WI38 (cell line): ENCODE measurements around the gene CHAF1B.
"Not testable (repeated sequence)": the region's sequence is repeated elsewhere in the genome, so short reads cannot be mapped to it uniquely, and the experiment has no call there.

ENCODE experiments used
- H3K4me3 ChIP-seq: 2 replicates; pipeline ENCODE4 v1.5.1; 2011; ENCODE audit warnings: low read depth, mild to moderate bottlenecking, control low read depth, low read length
- TF ChIP-seq, protein P1 (sequence below): IDR thresholded peaks from 2 replicates; pipeline ENCODE4 v1.5.1; 2012; ENCODE audit warnings: low read depth, mild to moderate bottlenecking, control low read depth, low read length

CHAF1B gene

DNA sequence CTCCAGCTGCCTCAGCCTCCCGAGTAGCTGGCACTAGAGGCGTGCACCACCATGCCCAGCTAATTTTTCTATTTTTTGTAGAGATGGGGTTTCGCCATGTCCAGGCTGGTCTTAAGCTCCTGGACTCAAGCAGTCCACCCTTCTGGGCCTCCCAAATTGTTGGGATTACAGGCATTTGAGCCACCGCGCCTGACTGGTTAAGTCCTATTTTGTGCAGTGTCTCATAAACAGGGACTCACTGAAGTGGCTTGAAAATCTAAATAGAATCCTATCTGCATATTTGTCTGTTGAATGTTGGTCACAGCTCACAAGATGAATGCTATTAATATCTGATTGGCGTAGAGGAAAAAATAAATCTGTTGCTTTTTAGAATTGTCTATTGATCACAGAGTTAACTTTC is 5.9 kb upstream of the CHAF1B start:
- TF ChIP-seq, protein P1, sequence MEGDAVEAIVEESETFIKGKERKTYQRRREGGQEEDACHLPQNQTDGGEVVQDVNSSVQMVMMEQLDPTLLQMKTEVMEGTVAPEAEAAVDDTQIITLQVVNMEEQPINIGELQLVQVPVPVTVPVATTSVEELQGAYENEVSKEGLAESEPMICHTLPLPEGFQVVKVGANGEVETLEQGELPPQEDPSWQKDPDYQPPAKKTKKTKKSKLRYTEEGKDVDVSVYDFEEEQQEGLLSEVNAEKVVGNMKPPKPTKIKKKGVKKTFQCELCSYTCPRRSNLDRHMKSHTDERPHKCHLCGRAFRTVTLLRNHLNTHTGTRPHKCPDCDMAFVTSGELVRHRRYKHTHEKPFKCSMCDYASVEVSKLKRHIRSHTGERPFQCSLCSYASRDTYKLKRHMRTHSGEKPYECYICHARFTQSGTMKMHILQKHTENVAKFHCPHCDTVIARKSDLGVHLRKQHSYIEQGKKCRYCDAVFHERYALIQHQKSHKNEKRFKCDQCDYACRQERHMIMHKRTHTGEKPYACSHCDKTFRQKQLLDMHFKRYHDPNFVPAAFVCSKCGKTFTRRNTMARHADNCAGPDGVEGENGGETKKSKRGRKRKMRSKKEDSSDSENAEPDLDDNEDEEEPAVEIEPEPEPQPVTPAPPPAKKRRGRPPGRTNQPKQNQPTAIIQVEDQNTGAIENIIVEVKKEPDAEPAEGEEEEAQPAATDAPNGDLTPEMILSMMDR: no peak
- no peak overlapping the region for H3K4me3 ChIP-seq

DNA sequence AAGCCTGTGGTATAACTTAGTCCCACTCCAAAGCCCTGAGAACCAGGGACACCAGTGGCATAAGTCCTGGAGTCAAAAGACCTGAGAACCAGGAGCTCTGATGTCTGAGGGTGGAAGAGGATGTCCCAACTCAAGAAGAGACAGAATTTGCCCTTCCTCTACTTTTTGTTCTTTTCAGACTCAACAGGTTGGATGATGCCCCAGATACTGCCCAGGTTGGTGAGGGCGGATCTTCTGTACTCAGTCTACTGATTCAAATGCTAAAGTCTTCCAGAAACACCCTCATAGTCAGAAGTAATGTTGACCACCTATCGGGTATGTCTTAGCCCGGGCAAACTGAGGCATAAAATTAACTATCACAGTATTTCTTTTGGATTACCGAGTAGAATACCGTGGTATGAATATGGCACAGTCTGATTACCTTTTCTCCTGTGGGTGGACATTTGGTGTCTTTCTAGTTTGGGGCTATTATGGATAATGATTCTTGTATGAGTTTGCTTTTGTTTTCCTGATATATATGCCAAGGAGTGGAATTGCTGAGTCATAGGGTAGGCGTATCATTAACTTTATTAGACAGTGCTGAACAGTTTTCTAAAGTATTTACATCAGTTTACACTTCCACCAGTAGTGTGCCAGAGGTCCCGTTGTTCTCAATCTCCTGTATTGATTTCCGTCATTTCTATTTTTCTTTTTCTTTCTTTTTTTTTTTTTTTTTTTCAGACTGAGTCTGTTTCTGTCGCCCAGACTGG is 3.2 kb upstream of the CHAF1B start:
- H3K4me3 ChIP-seq: no peak overlapping the region
- TF ChIP-seq, protein P1: no peak

DNA sequence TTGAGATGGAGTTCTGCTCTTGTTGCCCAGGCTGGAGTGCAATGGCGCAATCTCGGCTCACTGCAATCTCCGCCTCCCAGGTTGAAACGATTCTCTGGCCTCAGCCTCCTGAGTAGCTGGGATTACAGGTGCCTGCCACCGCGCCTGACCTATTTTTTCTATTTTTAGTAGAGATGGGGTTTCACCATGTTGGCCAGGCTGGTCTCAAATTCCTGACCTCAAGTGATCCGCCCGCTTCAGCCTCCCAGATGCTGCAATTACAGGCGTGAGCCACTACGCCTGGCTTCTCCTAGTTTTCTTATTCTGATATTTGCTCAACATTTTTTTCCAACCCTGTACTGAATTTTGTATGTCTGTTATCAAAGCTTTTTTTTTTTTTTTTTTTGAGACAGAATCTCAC is 2.5 kb upstream of the CHAF1B start:
- H3K4me3 ChIP-seq: not testable (repeated sequence)

DNA sequence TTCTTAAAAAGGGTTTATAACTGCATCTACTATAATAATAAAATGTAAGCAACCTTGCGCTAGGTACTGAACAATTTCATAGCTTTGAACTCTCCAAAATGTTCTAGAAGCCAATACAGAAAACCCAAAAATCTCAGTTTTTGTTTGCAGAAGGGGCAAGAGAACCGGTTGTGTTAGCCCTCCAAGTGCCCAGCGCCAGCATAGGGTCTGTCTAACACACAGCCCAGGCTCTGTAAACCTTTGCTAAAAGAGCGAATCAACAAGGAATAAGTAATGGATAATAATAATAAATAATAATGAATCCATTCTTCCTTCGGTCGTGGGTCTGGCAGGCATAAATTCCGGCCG is 333 bp upstream of the CHAF1B start:
- TF ChIP-seq, protein P1: no peak
- peak overlapping the region; percentile 67 for H3K4me3 ChIP-seq

DNA sequence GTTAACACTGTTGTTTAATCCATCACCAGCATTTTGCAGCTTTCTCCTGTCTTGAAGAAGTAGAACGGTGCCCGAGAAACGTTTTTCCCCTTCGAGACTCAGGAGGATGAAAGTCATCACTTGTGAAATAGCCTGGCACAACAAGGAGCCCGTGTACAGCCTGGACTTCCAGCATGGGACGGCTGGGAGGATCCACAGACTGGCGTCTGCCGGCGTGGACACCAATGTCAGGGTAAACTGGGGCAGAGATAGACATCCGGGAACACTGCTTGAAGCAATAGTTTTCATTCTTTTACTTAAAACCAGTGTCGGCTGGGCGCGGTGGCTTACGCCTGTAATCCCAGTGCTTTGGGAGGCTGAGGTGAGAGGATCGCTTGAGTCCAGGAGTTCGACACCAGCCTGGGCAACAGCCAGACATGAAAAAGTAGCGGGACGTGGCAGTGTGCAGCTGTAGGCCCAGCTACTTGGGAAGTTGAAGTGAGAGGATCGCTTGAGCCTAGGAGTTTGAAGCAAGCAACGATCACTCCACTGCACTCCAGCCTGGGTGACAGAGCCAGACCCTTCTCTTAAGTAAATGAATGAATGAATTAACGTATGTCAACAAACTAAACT is 945 bp downstream of the CHAF1B start:
- peak overlapping the region; percentile 67 for H3K4me3 ChIP-seq
- TF ChIP-seq, protein P1: no peak

DNA sequence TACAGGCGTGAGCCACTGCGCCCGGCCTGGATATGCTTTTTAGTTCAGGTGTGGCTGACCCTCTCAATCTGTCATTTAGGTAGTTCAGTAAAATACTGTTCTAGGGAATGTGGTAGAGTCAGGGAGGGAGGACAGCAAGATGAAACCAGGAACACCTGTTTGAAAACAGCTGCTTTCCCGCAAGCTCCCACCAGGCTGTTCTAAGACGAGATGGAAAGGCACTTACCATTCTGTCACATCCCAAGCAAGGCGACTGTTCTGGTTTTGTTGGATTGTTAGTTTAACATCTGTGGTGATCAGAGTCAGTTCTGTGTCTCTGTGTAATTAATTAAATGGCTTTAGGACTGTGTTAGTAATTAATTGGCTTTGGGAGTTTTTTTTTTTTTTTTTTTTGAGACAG is 2.9 kb downstream of the CHAF1B start:
- TF ChIP-seq, protein P1: no peak
- H3K4me3 ChIP-seq: no peak overlapping the region

DNA sequence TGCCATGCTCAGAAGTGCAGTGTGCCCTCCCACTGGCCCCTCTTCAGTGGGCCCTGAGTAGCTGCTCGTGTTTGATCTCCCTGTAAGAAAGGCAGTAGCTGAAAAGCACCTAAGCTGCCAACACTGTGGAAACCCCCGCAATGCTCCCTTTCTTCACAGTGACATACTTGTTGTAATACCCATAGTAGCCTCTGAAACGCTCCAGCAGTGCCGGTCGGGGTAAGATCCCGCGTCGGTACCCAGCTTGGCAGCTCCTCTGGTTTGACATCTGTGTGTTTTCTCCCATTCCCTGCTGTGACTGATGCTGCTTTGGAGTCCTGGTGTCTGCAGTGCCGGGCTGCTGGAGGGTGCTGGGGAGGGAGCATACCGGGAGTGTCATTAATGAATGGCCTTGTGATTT is 3.6 kb downstream of the CHAF1B start:
- H3K4me3 ChIP-seq: no peak overlapping the region

DNA sequence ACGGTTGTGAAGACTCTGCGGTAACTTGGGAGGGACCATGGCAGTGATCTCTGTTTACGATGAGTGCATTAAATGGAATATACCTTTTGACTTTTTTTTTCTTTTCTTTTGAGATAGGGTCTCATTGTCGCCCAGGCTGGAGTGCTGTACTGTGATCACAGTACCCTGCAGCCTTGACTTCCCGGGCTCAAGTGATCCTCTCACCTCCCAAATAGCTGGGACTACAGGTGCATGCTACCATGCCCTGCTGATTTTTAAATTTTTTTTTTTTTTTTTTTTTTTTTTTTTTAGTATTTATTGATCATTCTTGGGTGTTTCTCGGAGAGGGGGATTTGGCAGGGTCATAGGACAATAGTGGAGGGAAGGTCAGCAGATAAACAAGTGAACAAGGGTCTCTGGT is 6.5 kb downstream of the CHAF1B start:
- not testable (repeated sequence) for H3K4me3 ChIP-seq

More for the DNA sequence above, 3.6 kb downstream of the CHAF1B start:
- TF ChIP-seq, protein P1: peak; percentile 33; the same call in 1 of the 2 replicates
